Liver (tissue), 10 donors: ENCODE results near the gene CYP3A4. TPM values are rescaled to one million over a fixed set of nuclear protein-coding genes. Genes with fewer than 3 reads are reported as not detected.

ENCODE experiments used
- DNase-seq: peaks from one replicate; pipeline ENCODE4 v3.0.0-alpha.2; 2017; ENCODE audit warnings: low spot score
- H3K27ac ChIP-seq, 2 donors: one replicate each; pipeline ENCODE4 v1.7.0; 2013; ENCODE audit warnings: inconsistent platforms in 2 of 2, low read length in 2 of 2, control low read depth in 1 of 2, low read depth in 1 of 2, mild to moderate bottlenecking in 1 of 2
- H3K27me3 ChIP-seq, 4 donors: one replicate each; pipeline versions ENCODE4 v1.6.1 to v1.7.0; 2013; ENCODE audit warnings: low read length in 3 of 4, inconsistent platforms in 1 of 4, mild to moderate bottlenecking in 1 of 4, moderate library complexity in 1 of 4; ENCODE audit not compliant: control insufficient read depth in 4 of 4, insufficient read depth in 4 of 4
- H3K36me3 ChIP-seq, 4 donors: one replicate each; pipeline versions ENCODE4 v1.6.1 to v1.7.0; 2013; ENCODE audit warnings: low read length in 3 of 4, mild to moderate bottlenecking in 3 of 4, low read depth in 1 of 4, moderate library complexity in 1 of 4; ENCODE audit not compliant: control insufficient read depth in 4 of 4, insufficient read depth in 3 of 4
- H3K4me1 ChIP-seq, 4 donors: one replicate each; pipeline versions ENCODE4 v1.6.1 to v1.7.0; 2013; ENCODE audit warnings: low read length in 3 of 4, mild to moderate bottlenecking in 3 of 4, moderate library complexity in 1 of 4; ENCODE audit not compliant: control insufficient read depth in 4 of 4, insufficient read depth in 4 of 4
- H3K4me3 ChIP-seq, 3 donors: one replicate each; pipeline versions ENCODE4 v1.6.1 to v1.7.0; 2013; ENCODE audit warnings: low read length in 3 of 3, control low read depth in 1 of 3, low read depth in 1 of 3, mild to moderate bottlenecking in 1 of 3
- H3K9ac ChIP-seq, 2 donors: one replicate each; pipeline ENCODE4 v1.7.0; 2013; ENCODE audit warnings: low read length in 2 of 2, mild to moderate bottlenecking in 2 of 2, moderate library complexity in 2 of 2, control low read depth in 1 of 2, low read depth in 1 of 2
- H3K9me3 ChIP-seq, 4 donors: one replicate each; pipeline versions ENCODE4 v1.6.1 to v1.7.0; 2013; ENCODE audit warnings: low read length in 3 of 4; ENCODE audit not compliant: control insufficient read depth in 4 of 4
- ATF3 ChIP-seq: IDR thresholded peaks from 2 replicates; pipeline ENCODE4 v1.6.1; 2016; ENCODE audit warnings: antibody characterized with exemption
- CTCF ChIP-seq: fragments of 150-350 bp; IDR thresholded peaks from 2 replicates; pipeline ENCODE4 v1.5.1; 2017; ENCODE audit warnings: improper control_type of control experiment, low read depth, low read length; ENCODE audit not compliant: missing input control
- FOXA1 ChIP-seq: IDR thresholded peaks from 2 replicates; pipeline ENCODE4 v1.6.1; 2016; ENCODE audit warnings: antibody characterized with exemption
- FOXA2 ChIP-seq: IDR thresholded peaks from 2 replicates; pipeline ENCODE4 v1.6.1; 2016; ENCODE audit warnings: antibody characterized with exemption
- HNF4A ChIP-seq, 2 donors: conservative IDR thresholded peaks; 2 replicates each; pipeline ENCODE4 v1.6.1; 2016; ENCODE audit warnings: antibody characterized with exemption in 2 of 2, mild to moderate bottlenecking in 2 of 2
- HNF4G ChIP-seq: IDR thresholded peaks from 2 replicates; pipeline ENCODE4 v1.6.1; 2016; ENCODE audit warnings: antibody characterized with exemption
- JUND ChIP-seq, 2 donors: IDR thresholded peaks; 2 replicates each; pipeline ENCODE4 v1.6.1; 2016; ENCODE audit warnings: antibody characterized with exemption in 2 of 2
- MAX ChIP-seq: IDR thresholded peaks from 2 replicates; pipeline ENCODE4 v1.6.1; 2016; ENCODE audit warnings: antibody characterized with exemption
- NR2F2 ChIP-seq: IDR thresholded peaks from 2 replicates; pipeline ENCODE4 v1.6.1; 2016; ENCODE audit warnings: antibody characterized with exemption
- RAD21 ChIP-seq, 2 donors: IDR thresholded peaks; 2 replicates each; pipeline ENCODE4 v1.6.1; 2016; ENCODE audit warnings: antibody characterized with exemption in 2 of 2, mild to moderate bottlenecking in 2 of 2
- REST ChIP-seq: IDR thresholded peaks from 2 replicates; pipeline ENCODE4 v1.6.1; 2016; ENCODE audit warnings: antibody characterized with exemption, mild to moderate bottlenecking
- RXRA ChIP-seq, 2 donors: IDR thresholded peaks; 2 replicates each; pipeline ENCODE4 v1.6.1; 2017 to 2018; ENCODE audit warnings: antibody characterized with exemption in 2 of 2, mild to moderate bottlenecking in 1 of 2
- SP1 ChIP-seq: IDR thresholded peaks from 2 replicates; pipeline ENCODE4 v1.6.1; 2018; ENCODE audit warnings: antibody characterized with exemption, mild to moderate bottlenecking
- TAF1 ChIP-seq: conservative IDR thresholded peaks from 2 replicates; pipeline ENCODE4 v1.6.1; 2016; ENCODE audit warnings: antibody characterized with exemption, mild to moderate bottlenecking
- YY1 ChIP-seq: IDR thresholded peaks from 2 replicates; pipeline ENCODE4 v1.6.1; 2016; ENCODE audit warnings: antibody characterized with exemption, mild to moderate bottlenecking
- ZBTB33 ChIP-seq: IDR thresholded peaks from 2 replicates; pipeline ENCODE4 v1.6.1; 2016; ENCODE audit warnings: antibody characterized with exemption
- WGBS: extraction: QIAGEN DNeasy Blood & Tissue Kit; methylation state at CpG from one replicate; pipeline ENCODE4 v1.1.7; 2013; 5-methylcytosine and 5-hydroxymethylcytosine counted together
- polyA plus RNA-seq, 2 donors: library from polyadenylated mRNA; stranded (reverse) in 1 of 2; unstranded in 1 of 2; fragments of 200-250 nt in 1 of 2; fragments of >200 nt in 1 of 2; fragmentation: Nextera tagmentation in 1 of 2; extraction: Ambion mirVana in 1 of 2; gene quantifications; one replicate each; pipeline versions ENCODE4 v1.2.1 to v1.2.3, GENCODE V29; 2013 to 2015
- small RNA-seq: library from RNA; depleted of rRNA; stranded (forward); fragments of <200 nt; gene quantifications from one replicate; pipeline ENCODE3, GENCODE V24; 2014
- total RNA-seq, 2 donors: library from RNA; depleted of rRNA; stranded (reverse); fragments of >200 nt; gene quantifications; one replicate each; pipeline ENCODE4 v1.2.3, GENCODE V29; 2014
- donor health status: healthy.
- donor health status: healthy.
- donor health status: healthy.
- donor health status: healthy.
- donor health status: healthy.

Gene CYP3A4
- total and polyA plus RNA-seq, 4 donors: 0.51 to 1,082 (median 289) TPM

GRCh38 chr7:99707096-99707495, 76.9 kb downstream of the CYP3A4 start:
- Histone ChIP-seq H3K9ac (no peak overlapping the region), H3K27ac (no peak overlapping the region), H3K4me1 (no peaks in the 10 kb centered on the region), H3K4me3 (no peak overlapping the region), H3K36me3 (peaks cover 4 to 38% (median 23%) of the 10 kb centered on the region in 4 donors), H3K27me3 (no peaks in the 10 kb centered on the region), H3K9me3 (peaks cover 0 to 6% (median 0%) of the 10 kb centered on the region in 4 donors)
- 90% methylated on average over 1 of the region's 1 CpG for WGBS
- no peak for DNase-seq
- TF ChIP-seq JUND (IDR thresholded peaks at IDR 0.05) (no peak), MAX (no peak), REST (no peak), FOXA1 (no peak), HNF4G (no peak), RXRA (IDR thresholded peaks at IDR 0.05) (no peak), ZBTB33 (no peak), SP1 (no peak), FOXA2 (no peak), ATF3 (no peak), NR2F2 (no peak), CTCF (no peak), RAD21 (IDR thresholded peaks at IDR 0.05) (no peak), YY1 (no peak), TAF1 (no peak), HNF4A (conservative IDR thresholded peaks at IDR 0.05) (no peak)

Small RNA genes within 50 kb of the gene (small RNA-seq; reads per million reads assigned to genes)
- not detected for gene CYP3A137P

Other genes with a start within 250 kb of the CYP3A4 start
- gene FAM200A, start 232.1 kb downstream of the CYP3A4 start, total RNA-seq: 1 to 10 TPM; 2.4 to 4.6 TPM
- 1 to 10 TPM; 1.0 to 1.7 TPM for gene FAM200A, start 232.1 kb downstream of the CYP3A4 start, polyA plus RNA-seq
- gene ZNF655, start 225.5 kb downstream of the CYP3A4 start, total RNA-seq: 10 to 100 TPM; 37.2 to 59.7 TPM
- gene ZNF655, start 225.5 kb downstream of the CYP3A4 start, polyA plus RNA-seq: 10 to 100 TPM; 15.9 to 27.6 TPM
- gene TMEM225B, start 185.9 kb downstream of the CYP3A4 start, total RNA-seq: under 1 TPM; 0.17 to 0.28 TPM
- gene TMEM225B, start 185.9 kb downstream of the CYP3A4 start, polyA plus RNA-seq: under 1 TPM in 1 of 2 donors, not detected in 1; 0.10 TPM
- 10 to 100 TPM in 1 of 2 donors, 1 to 10 TPM in 1; 8.7 to 11.0 TPM for gene ZSCAN25, start 167.2 kb downstream of the CYP3A4 start, total RNA-seq
- 1 to 10 TPM; 2.3 to 3.1 TPM for gene ZSCAN25, start 167.2 kb downstream of the CYP3A4 start, polyA plus RNA-seq
- 1,000 to 10,000 TPM in 1 of 2 donors, 10 to 100 TPM in 1; 21.9 to 1,413 TPM for gene CYP3A5, start 104.2 kb downstream of the CYP3A4 start, total RNA-seq
- gene CYP3A5, start 104.2 kb downstream of the CYP3A4 start, polyA plus RNA-seq: 1,000 to 10,000 TPM in 1 of 2 donors, 100 to 1,000 TPM in 1; 117 to 1,316 TPM
- 1,000 to 10,000 TPM in 1 of 2 donors, 10 to 100 TPM in 1; 81.2 to 2,448 TPM for gene CYP3A7, start 49.0 kb downstream of the CYP3A4 start, total RNA-seq
- gene CYP3A7, start 49.0 kb downstream of the CYP3A4 start, polyA plus RNA-seq: 10 to 100 TPM; 36.1 to 85.6 TPM
- 10 to 100 TPM in 1 of 2 donors, under 1 TPM in 1; 0.61 to 75.3 TPM for gene CYP3A43, start 43.8 kb upstream of the CYP3A4 start, total RNA-seq
- gene CYP3A43, start 43.8 kb upstream of the CYP3A4 start, polyA plus RNA-seq: 10 to 100 TPM in 1 of 2 donors, 1 to 10 TPM in 1; 4.6 to 35.1 TPM
- gene OR2AE1, start 92.8 kb upstream of the CYP3A4 start, total RNA-seq: under 1 TPM in 1 of 2 donors, not detected in 1; 0.25 TPM
- not detected for gene OR2AE1, start 92.8 kb upstream of the CYP3A4 start, polyA plus RNA-seq
- 10 to 100 TPM; 16.2 to 23.0 TPM for gene TRIM4, start 135.3 kb upstream of the CYP3A4 start, total RNA-seq
- gene TRIM4, start 135.3 kb upstream of the CYP3A4 start, polyA plus RNA-seq: 10 to 100 TPM; 11.9 to 13.1 TPM
- gene GJC3, start 145.4 kb upstream of the CYP3A4 start, total RNA-seq: under 1 TPM; 0.08 to 0.09 TPM
- 1 to 10 TPM in 1 of 2 donors, under 1 TPM in 1; 0.20 to 1.3 TPM for gene GJC3, start 145.4 kb upstream of the CYP3A4 start, polyA plus RNA-seq
- gene AZGP1, start 191.8 kb upstream of the CYP3A4 start, total RNA-seq: 100 to 1,000 TPM in 1 of 2 donors, 10 to 100 TPM in 1; 99.5 to 952 TPM
- 1,000 to 10,000 TPM; 1,348 to 2,721 TPM for gene AZGP1, start 191.8 kb upstream of the CYP3A4 start, polyA plus RNA-seq
- 100 to 1,000 TPM in 1 of 2 donors, 10 to 100 TPM in 1; 20.5 to 117 TPM for gene ZKSCAN1, start 231.4 kb upstream of the CYP3A4 start, total RNA-seq
- gene ZKSCAN1, start 231.4 kb upstream of the CYP3A4 start, polyA plus RNA-seq: 10 to 100 TPM; 11.8 to 39.7 TPM